T-helper 9 cell (primary cell): Measurements from ENCODE around the gene RHOXF2B.
"Not testable (repeated sequence)": the region's sequence is repeated elsewhere in the genome, so short reads cannot be mapped to it uniquely, and the experiment has no call there.

Source experiments
- DNase-seq: peaks from one replicate; pipeline ENCODE4 v3.0.0-alpha.2; 2020
- total RNA-seq, 2 donors: gene quantifications; one replicate each; lab custom pipeline; 2026; lab: John Stamatoyannopoulos, UW

RHOXF2B gene
- 0 reads per million in 2 donors for total RNA-seq

- not testable (repeated sequence) for DNase-seq
Observed at GRCh38 chrX:120077590-120077989, at the start of gene RHOXF2B. Gene RHOXF2B (minus strand): TSS chrX:120077690. CDS start chrX:120077552, 138 bp downstream.

- DNase-seq, result no peak
Observed at GRCh38 chrX:120125444-120125843, 48.0 kb upstream of the RHOXF2B start.

GRCh38 chrX:120120223-120120622, 42.7 kb upstream of the RHOXF2B start:
- DNase-seq, result no peak

- no peak for DNase-seq
Observed at GRCh38 chrX:120115438-120115963, 38.0 kb upstream of the RHOXF2B start, which contains the start of gene RHOXF1. Gene RHOXF1 (minus strand): TSS chrX:120115913. CDS start chrX:120115862, 51 bp downstream.

- no peak for DNase-seq
Observed at GRCh38 chrX:120111611-120112010, 34.1 kb upstream of the RHOXF2B start.

GRCh38 chrX:120109378-120109777, 31.9 kb upstream of the RHOXF2B start:
- DNase-seq, result no peak

GRCh38 chrX:120104707-120105106, 27.2 kb upstream of the RHOXF2B start:
- DNase-seq, result not testable (repeated sequence)

GRCh38 chrX:120101057-120101456, 23.6 kb upstream of the RHOXF2B start:
- DNase-seq, result not testable (repeated sequence)

GRCh38 chrX:120090208-120090607, 12.7 kb upstream of the RHOXF2B start:
- no peak for DNase-seq

GRCh38 chrX:120087289-120088017, 10.0 kb upstream of the RHOXF2B start:
- no peak for DNase-seq

GRCh38 chrX:120085553-120086185, 8.2 kb upstream of the RHOXF2B start:
- not testable (repeated sequence) for DNase-seq

GRCh38 chrX:120066169-120066568, 11.3 kb downstream of the RHOXF2B start:
- DNase-seq, result not testable (repeated sequence)

GRCh38 chrX:120042712-120043111, 34.8 kb downstream of the RHOXF2B start:
- DNase-seq, result not testable (repeated sequence)

- DNase-seq, result not testable (repeated sequence)
Observed at GRCh38 chrX:120042247-120042646, 35.2 kb downstream of the RHOXF2B start.

GRCh38 chrX:120040176-120040575, 37.3 kb downstream of the RHOXF2B start:
- not testable (repeated sequence) for DNase-seq

GRCh38 chrX:120039087-120039733, 38.3 kb downstream of the RHOXF2B start:
- not testable (repeated sequence) for DNase-seq

- no peak for DNase-seq
Observed at GRCh38 chrX:120036704-120037103, 40.8 kb downstream of the RHOXF2B start.

- not testable (repeated sequence) for DNase-seq
Observed at GRCh38 chrX:120035522-120036309, 41.8 kb downstream of the RHOXF2B start.

GRCh38 chrX:120029354-120029753, 48.1 kb downstream of the RHOXF2B start:
- no peak for DNase-seq

GRCh38 chrX:120023259-120023658, 54.2 kb downstream of the RHOXF2B start:
- no peak for DNase-seq

GRCh38 chrX:120022763-120023162, 54.7 kb downstream of the RHOXF2B start:
- DNase-seq, result no peak
